GM18907 (cell line): ENCODE measurements around the gene WFIKKN1.

ENCODE experiments used
- ATAC-seq: cut with Tn5 transposase; IDR thresholded peaks from one replicate; pipeline ENCODE4 v1.9.1; 2021; ENCODE audit warnings: mild to moderate bottlenecking, moderate library complexity; ENCODE audit not compliant: unreplicated experiment

The WFIKKN1 gene

GRCh38 chr16:635573-636205 lies 4.9 kb downstream of the WFIKKN1 start:
- peak; percentile 1 for ATAC-seq

GRCh38 chr16:636206-637080 lies 5.7 kb downstream of the WFIKKN1 start, which contains the start of gene METTL26:
TSS of gene METTL26 (minus strand) at chr16:636305. CDS start at chr16:636290, 15 bp downstream.
- peak; percentile 69 for ATAC-seq

- ATAC-seq, result peak; percentile 1
Measured at GRCh38 chr16:637081-638018, 6.6 kb downstream of the WFIKKN1 start.

- ATAC-seq, result no peak
Measured at GRCh38 chr16:638034-638543, 7.3 kb downstream of the WFIKKN1 start.

- ATAC-seq, result no peak
Measured at GRCh38 chr16:638836-639235, 8.1 kb downstream of the WFIKKN1 start.

- no peak for ATAC-seq
Measured at GRCh38 chr16:640614-641013, 9.8 kb downstream of the WFIKKN1 start.

- ATAC-seq, result peak; percentile 42
Measured at GRCh38 chr16:641326-642188, 10.8 kb downstream of the WFIKKN1 start, which contains the start of gene MCRIP2. TSS of gene MCRIP2 (plus strand) at chr16:641828. CDS start at chr16:641992, 164 bp downstream.

- peak; percentile 36 for ATAC-seq
Measured at GRCh38 chr16:642189-643049, 11.6 kb downstream of the WFIKKN1 start.

GRCh38 chr16:643050-643368 lies 12.2 kb downstream of the WFIKKN1 start:
- ATAC-seq, result no peak

- no peak for ATAC-seq
Measured at GRCh38 chr16:644556-644955, 13.8 kb downstream of the WFIKKN1 start.

GRCh38 chr16:645852-646678 lies 15.3 kb downstream of the WFIKKN1 start:
- no peak for ATAC-seq

- no peak for ATAC-seq
Measured at GRCh38 chr16:646679-647172, 15.9 kb downstream of the WFIKKN1 start.

- ATAC-seq, result no peak
Measured at GRCh38 chr16:647173-647902, 16.6 kb downstream of the WFIKKN1 start.

GRCh38 chr16:648071-648780 lies 17.4 kb downstream of the WFIKKN1 start:
- ATAC-seq, result no peak

- ATAC-seq, result peak; percentile 51
Measured at GRCh38 chr16:648781-649589, 18.2 kb downstream of the WFIKKN1 start, which contains the start of gene WDR90. TSS of gene WDR90 (plus strand) at chr16:649365. CDS start at chr16:649417, 52 bp downstream.

GRCh38 chr16:649631-650030 lies 18.8 kb downstream of the WFIKKN1 start:
- ATAC-seq, result peak; percentile 2
